OCI-LY1 (cell line): ENCODE data around the gene PKD1.

ENCODE experiments used
- H2AFZ ChIP-seq: fragments of 200-600 bp; sonication (generic), shearing (Covaris generic); 2 replicates; pipeline ENCODE4 v1.6.0; 2014; ENCODE audit warnings: antibody characterized with exemption, mild to moderate bottlenecking, low read length
- H3F3A ChIP-seq: fragments of 200-600 bp; sonication (generic), shearing (Covaris generic); 2 replicates; pipeline ENCODE4 v1.6.0; 2014; ENCODE audit warnings: mild to moderate bottlenecking, antibody characterized with exemption, low read length, moderate library complexity; ENCODE audit not compliant: insufficient read depth
- H3K27ac ChIP-seq: fragments of 200-600 bp; sonication (generic); 2 replicates; pipeline ENCODE4 v1.5.1; 2014; ENCODE audit warnings: low read length, mixed run types, mild to moderate bottlenecking, low read depth; ENCODE audit not compliant: poor library complexity, severe bottlenecking
- H3K27me3 ChIP-seq: fragments of 200-600 bp; sonication (generic); 2 replicates; pipeline ENCODE4 v1.6.0; 2014; ENCODE audit warnings: antibody characterized with exemption, mild to moderate bottlenecking, low read length, moderate library complexity; ENCODE audit not compliant: insufficient read depth
- H3K36me3 ChIP-seq: fragments of 200-600 bp; sonication (generic); 2 replicates; pipeline ENCODE4 v1.6.1; 2014; ENCODE audit warnings: mild to moderate bottlenecking, antibody characterized with exemption, low read length, moderate library complexity, mixed read lengths; ENCODE audit not compliant: insufficient read depth
- H3K4me1 ChIP-seq: fragments of 200-600 bp; sonication (generic); 2 replicates; pipeline ENCODE4 v1.5.1; 2014; ENCODE audit warnings: mild to moderate bottlenecking, low read length, moderate library complexity; ENCODE audit not compliant: insufficient read depth, severe bottlenecking
- H3K4me2 ChIP-seq: fragments of 200-600 bp; sonication (generic), shearing (Covaris generic); 2 replicates; pipeline ENCODE4 v1.6.1; 2014; ENCODE audit warnings: low read length
- H3K4me3 ChIP-seq: fragments of 200-600 bp; sonication (generic); 2 replicates; pipeline ENCODE4 v1.5.1; 2014; ENCODE audit warnings: low read length, low read depth, mild to moderate bottlenecking, mixed read lengths; ENCODE audit not compliant: poor library complexity, severe bottlenecking
- H3K79me2 ChIP-seq: fragments of 200-600 bp; shearing (Covaris generic); 2 replicates; pipeline ENCODE4 v1.6.1; 2016; ENCODE audit warnings: mixed run types, low read length, mixed read lengths; ENCODE audit not compliant: insufficient read depth
- H3K9ac ChIP-seq: fragments of 200-600 bp; sonication (generic), shearing (Covaris generic); 2 replicates; pipeline ENCODE4 v1.6.1; 2014; ENCODE audit warnings: mild to moderate bottlenecking, low read length, mixed read lengths
- H3K9me2 ChIP-seq: fragments of 200-600 bp; sonication (generic), shearing (Covaris generic); 2 replicates; pipeline ENCODE4 v1.6.1; 2014; ENCODE audit warnings: low read depth, mild to moderate bottlenecking, low read length, mixed read lengths
- H3K9me3 ChIP-seq: fragments of 200-600 bp; shearing (Covaris generic); 2 replicates; pipeline ENCODE4 v1.6.1; 2014; ENCODE audit warnings: low read length, mixed read lengths
- H4K20me1 ChIP-seq: fragments of 200-600 bp; sonication (generic), shearing (Covaris generic); 2 replicates; pipeline ENCODE4 v1.6.0; 2016; ENCODE audit warnings: mild to moderate bottlenecking, low read length; ENCODE audit not compliant: insufficient read depth
- CTCF ChIP-seq: fragments of 200-600 bp; sonication (generic), shearing (Covaris generic); IDR thresholded peaks from 2 replicates; pipeline ENCODE4 v1.5.1; 2017; ENCODE audit warnings: mild to moderate bottlenecking, antibody characterized with exemption, low read length, moderate library complexity, mixed read lengths
- EZH2 ChIP-seq: fragments of 200-600 bp; sonication (generic), shearing (Covaris generic); IDR thresholded peaks from 2 replicates; pipeline ENCODE4 v1.8.0; 2017; ENCODE audit warnings: borderline replicate concordance, mixed run types, mild to moderate bottlenecking, antibody characterized with exemption, low read length, moderate library complexity, mixed read lengths

The PKD1 gene

GRCh38 chr16:2175454-2175853, 39.8 kb upstream of the PKD1 start:
- Histone ChIP-seq H3F3A (no peaks in the 10 kb centered on the region), H4K20me1 (no peaks in the 10 kb centered on the region), H3K27ac (no peak overlapping the region), H3K79me2 (no peaks in the 10 kb centered on the region), H2AFZ (no peak overlapping the region), H3K27me3 (no peaks in the 10 kb centered on the region), H3K9me2 (no peaks in the 10 kb centered on the region), H3K9me3 (no peaks in the 10 kb centered on the region), H3K4me1 (no peaks in the 10 kb centered on the region), H3K9ac (no peak overlapping the region), H3K4me3 (no peak overlapping the region), H3K36me3 (peaks cover 47% of the 10 kb centered on the region), H3K4me2 (no peak overlapping the region)
- no peak for TF ChIP-seq CTCF
- TF ChIP-seq EZH2: no peak

- Histone ChIP-seq H3K27ac (no peak overlapping the region), H3K4me3 (no peak overlapping the region), H2AFZ (no peak overlapping the region), H3K79me2 (no peaks in the 10 kb centered on the region), H3K9ac (no peak overlapping the region), H4K20me1 (no peaks in the 10 kb centered on the region), H3K36me3 (peaks cover 47% of the 10 kb centered on the region), H3K4me2 (no peak overlapping the region), H3K9me3 (no peaks in the 10 kb centered on the region), H3K4me1 (no peaks in the 10 kb centered on the region), H3F3A (no peaks in the 10 kb centered on the region), H3K27me3 (no peaks in the 10 kb centered on the region), H3K9me2 (no peaks in the 10 kb centered on the region)
- TF ChIP-seq CTCF (no peak), EZH2 (no peak)
These were observed 38.9 kb upstream of the PKD1 start for GRCh38 chr16:2174396-2175131.

- Histone ChIP-seq H3K79me2 (no peaks in the 10 kb centered on the region), H4K20me1 (no peaks in the 10 kb centered on the region), H3K9me3 (no peaks in the 10 kb centered on the region), H3K4me1 (no peaks in the 10 kb centered on the region), H3F3A (no peaks in the 10 kb centered on the region), H3K9me2 (no peaks in the 10 kb centered on the region), H3K4me2 (no peak overlapping the region), H3K36me3 (peaks cover 47% of the 10 kb centered on the region), H3K27ac (no peak overlapping the region), H3K27me3 (no peaks in the 10 kb centered on the region), H3K4me3 (no peak overlapping the region), H2AFZ (no peak overlapping the region), H3K9ac (no peak overlapping the region)
- TF ChIP-seq EZH2 (no peak), CTCF (no peak)
These were observed 38.2 kb upstream of the PKD1 start for GRCh38 chr16:2173916-2174315.
